ENCODE measurements around the gene GLIS2. TPM values are rescaled to one million over a fixed set of nuclear protein-coding genes. Genes with fewer than 3 reads are reported as not detected.

The GLIS2 gene
- total RNA-seq, 1 experiment from 2014 or later = 2.8 TPM

DNA sequence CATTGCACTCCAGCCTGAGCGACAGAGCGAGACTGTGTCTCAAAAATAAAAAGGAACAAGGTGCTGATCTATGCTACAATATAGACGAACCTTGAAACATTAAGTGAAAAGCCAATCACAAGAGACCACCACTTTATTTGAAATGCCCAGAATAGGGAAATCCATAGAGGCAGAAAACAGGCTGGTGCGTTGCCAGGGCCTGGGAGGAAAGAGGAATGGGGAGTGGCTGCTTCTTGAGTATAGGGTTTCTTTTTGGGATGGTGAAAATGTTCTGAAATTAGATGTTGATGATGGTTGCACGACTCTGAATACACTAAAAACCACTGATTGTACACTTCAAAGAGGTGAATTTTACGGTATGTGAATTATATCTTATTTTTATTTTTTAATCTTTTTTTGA is 20.3 kb upstream of the GLIS2 start:
- no peak for DNase-seq (ENCODE audit: low read depth)

DNA sequence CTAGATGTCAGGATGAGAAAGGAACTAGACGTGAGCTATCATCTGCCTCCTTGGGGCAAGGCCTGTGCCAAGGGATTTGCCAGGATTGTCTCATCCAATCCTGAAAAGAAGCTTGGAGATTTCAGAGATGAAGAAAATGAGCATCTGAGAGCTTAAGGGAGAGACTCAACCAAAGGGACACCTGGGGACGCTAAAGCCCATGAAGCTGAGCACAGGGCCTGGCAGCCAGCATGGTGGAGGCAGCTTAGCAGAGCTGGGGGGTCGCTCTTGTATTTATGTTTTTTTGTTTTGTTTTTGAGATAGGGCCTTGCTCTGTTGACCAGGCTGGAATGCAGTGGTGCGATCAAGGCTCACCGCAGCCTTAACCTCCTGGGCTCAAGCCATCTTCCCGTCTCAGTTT is 18.4 kb upstream of the GLIS2 start:
- no peak for DNase-seq (ENCODE audit: low read depth)

DNA sequence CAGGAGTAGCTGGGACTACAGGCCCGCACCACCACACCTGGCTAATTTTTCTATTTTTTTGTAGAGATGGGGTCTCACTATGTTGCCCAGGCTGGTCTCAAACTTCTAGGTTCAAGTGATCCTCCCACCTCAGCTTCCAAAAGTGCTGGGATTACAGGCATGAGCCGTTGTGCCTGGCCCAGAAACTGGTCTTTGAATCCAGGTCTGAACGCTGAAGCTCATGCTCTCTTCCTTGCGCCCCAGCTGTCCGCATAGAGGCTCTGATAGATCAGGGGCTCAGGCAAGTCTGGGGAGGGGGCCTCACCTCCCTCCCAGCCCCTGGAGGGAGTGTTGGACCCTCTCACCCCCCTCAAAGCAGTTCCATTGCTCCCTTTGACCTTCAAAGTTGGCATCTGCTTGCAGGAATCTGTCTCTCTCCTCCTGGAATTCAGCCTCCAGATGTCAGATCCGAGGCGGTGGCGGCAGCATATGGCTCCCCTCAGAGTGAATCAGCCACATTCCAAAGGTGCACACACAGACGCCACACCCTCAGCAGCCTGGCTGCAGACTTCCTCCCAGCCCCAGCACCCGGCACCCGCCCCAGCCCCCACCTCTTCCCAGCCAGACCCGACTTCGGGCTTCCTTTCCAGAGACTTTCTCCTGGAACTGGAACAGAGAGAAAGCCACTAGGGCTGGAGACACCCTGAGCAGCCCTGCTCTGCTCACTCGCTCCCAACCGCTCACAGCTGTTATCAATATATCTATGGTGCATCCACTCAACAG is 16.9 kb upstream of the GLIS2 start:
- peak; percentile 96 for DNase-seq (ENCODE audit: low read depth)

DNA sequence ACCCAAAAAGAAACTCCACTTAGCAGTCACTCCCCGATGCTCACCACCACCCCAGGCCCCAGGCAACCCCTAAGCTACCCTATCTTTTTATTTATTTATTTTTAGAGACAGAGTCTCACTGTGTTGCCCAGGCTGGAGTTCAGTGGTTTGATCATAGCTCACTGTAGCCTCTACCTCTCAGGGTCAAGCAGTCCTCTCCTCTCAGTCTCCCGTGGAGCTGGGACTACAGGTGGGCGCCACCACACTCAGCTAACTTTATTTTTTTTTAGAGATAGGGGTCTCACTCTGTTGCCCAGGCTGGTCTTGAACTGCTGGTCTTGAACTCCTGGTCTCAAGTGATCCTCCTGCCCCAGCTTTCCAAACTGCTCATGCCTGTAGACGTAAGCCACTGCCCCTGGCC is 14.7 kb upstream of the GLIS2 start:
- no peak for DNase-seq (ENCODE audit: low read depth)

DNA sequence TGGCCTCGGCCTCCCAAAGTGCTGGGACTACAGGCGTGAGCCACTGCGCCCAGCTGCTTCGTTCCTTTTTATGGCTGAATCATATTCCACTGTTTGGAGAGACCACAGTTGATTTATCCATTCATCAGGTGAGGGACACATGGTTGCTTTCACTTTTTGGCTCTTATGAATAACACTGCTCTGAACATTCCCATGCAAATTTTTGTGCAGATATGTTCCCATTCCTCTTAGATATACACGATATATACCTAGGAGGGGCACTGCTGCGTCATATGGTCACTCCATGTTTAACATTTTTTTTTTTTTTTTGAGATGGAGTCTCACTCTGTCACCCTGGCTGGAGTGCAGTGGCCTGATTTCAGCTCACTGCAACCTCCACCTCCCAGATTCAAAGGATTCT is 13.9 kb upstream of the GLIS2 start:
- DNase-seq (ENCODE audit: low read depth) = no peak

DNA sequence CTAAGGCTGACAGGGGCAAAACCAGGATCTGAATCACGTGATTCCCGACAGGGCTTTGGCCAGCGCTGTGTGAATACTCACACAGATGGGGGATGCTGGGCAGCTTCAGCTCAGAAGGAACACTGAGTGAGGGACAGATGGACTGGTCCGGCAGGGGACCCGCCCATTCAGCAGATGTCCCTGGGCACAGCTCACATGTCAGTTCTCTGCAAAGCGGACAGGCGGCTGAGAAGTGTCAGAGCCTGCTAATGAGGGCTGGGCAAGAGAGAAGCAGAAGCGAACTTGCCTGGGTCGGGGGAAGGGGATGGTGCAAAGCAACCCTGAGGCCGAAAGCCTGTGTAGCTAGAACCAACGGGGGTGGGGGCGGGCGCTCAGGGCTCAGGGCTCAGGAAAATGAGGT is 11.9 kb upstream of the GLIS2 start:
- no peak for DNase-seq (ENCODE audit: low read depth)

DNA sequence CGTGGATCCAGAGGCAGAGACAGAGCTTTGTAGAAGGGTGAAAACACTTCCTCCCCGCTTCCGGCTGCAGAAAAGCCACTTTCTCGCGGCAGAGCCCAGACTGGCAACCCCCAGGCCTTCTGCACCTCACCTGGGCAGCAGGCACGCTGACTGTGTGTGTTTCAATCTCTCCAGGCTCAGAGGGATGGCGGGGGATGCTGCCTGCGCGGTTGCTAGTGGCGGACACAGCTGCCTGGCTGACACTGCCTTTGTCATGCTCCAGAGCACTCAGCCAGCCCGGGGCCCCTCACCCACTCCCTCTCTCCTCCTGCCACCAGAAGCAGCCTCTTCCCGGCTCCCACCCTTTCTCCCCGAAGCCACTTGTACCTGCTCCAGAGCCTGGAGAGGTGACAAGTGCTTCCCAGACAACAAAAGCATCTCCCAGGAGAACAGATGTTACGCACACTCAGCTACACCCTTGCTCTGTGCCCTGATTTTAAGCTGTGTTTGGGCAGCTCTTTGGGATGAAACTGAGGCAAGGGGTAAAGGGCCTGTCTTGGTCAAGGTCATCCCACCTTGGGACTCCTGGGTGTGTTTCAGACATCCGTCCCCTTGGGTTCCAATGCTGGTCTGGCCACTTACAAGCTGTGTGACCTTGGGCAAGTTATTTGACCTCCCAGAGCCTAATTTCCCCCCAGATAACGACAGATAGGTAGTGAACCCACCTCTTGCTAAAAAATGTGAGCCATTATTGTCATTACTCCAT is 9.2 kb upstream of the GLIS2 start:
- no peak for DNase-seq (ENCODE audit: low read depth)

DNA sequence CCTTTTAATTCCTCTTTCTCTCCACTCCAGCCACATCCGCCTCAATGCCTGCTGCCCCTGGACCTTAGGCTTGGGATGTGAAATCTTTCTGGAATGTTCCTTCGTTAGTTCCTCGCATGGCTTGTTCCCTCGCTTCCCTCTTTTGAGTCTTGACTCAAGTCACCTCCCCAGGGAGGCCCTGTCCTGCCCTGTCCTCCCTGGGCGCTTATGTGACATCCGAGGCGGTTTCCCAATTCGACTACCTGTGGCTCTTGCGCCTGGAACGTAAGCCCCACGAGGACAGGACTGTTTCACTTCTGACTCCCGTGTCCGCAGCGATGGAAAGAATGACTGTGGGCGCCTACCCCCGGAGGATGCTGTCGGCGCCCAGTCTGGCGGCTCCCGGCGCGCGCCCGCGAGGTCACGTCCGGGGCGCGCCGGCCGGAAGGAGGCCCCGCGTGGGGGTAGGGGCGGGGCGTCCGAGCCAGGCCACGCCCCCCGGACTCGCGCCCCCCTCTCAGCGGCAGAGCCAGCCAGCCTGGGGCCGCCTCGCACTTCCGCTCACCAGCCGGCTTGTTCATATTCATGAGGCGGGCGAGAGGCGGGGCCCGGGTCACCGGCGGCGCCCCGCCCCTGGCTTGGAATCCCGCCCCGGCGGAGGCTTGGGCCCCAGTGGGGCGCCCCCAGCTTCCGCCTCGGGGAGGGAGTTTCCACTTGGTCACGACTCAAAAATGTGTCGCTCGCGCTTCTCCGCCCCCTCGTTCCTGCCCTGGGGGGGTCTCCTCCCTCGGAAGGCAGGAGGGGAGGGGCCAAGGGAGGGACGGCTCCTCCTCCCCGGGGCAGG is 8.4 kb upstream of the GLIS2 start:
- DNase-seq (ENCODE audit: low read depth) = peak; percentile 94

DNA sequence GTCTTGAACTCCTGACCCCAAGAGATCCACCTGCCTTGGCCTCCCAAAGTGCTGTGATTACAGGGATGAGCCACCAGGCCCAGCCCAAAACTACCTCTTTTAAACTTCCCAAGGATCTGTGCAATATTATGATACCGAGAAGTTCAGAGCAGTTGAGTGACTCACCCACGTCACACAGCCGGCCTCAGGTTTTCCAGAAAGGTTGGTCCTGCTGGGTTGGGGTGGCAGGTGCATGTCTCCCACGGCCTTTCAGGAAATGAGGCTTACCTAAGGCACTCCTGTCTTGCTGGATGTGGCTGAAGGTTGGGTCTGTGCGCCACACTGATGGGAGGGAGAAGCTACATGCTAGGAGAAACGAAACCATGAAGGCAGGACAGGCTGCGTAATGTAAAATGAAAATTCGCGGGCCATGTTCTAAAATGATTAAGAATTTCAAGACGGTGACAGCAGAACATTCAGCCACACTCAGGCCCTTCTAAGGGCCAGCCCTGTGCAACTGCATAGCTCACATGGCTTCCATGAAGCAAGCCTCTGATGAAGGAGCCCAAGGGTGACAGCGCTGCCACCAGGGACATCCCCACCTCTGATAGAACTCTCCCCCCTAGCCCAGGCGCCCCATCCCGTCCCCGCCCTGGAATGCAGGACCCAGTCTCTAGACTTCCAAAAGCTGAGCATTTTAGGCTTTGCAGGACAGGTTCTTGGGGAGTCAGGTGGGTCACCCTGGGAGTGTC is 6.6 kb upstream of the GLIS2 start:
- no peak for DNase-seq (ENCODE audit: low read depth)

DNA sequence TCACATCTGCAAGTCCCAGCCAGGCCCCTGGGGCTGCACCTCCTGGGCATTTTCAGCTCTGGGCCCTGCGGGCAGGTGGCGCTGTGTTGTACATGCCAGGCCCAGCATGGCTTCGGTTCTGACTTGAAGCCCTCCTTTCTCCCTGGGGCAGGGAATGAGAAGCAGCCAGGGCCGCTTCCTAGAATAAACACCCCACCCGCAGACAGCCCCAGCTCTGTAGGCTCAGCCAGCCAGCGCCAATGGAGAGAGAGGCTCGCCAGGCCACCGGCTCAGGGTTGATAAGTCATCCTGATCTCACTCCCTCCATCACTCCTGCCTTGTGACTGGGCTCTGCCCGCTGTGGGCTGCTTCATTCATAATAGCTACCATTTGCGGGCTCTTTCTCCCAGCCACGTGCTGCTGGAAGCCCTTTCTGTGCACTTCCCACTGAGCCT is 6.0 kb upstream of the GLIS2 start:
- peak; percentile 69 for DNase-seq (ENCODE audit: low read depth)

DNA sequence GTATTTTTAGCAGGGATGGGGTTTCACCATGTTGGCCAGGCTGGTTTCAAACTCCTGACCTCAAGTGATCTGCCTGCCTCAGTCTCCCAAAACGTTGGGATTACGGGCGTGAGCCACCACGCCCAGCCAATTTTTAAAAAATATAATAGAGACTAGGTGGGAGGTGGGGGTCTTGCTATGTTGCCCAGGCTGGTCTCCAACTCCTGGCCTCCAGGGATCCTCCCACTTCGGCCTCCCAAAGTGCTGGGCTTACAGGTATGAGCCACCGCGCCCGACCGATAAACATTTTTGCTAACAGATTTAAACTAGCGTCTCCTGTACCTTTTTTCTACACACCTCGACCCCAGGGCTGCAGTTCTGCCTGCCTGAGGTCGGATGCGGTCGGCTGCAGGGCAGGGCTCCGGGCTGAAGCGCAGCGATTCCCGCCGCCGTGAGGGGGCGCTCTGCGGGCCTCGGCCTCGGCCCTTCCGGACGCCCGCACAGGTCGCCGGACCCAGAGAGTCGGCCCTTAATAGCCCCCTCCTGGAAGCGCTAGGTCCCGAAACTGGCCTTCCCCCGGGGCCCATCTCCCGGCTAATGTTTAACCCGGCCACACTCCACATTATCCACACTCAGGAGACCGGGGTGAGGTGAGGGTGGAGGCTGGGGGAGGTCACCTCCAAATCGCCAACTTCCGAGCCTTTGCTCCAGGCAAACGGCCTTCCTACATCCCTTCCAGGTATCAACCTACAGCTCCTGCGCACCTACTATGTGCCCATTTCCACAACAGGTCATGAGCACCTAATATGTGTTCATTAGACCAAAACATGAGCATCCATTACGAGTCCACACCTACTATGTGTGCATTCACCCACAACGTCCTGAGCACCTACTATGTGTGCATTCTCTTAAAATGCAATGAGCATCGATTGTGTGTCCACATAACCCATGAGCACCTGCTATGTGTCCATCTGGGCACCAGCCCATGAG is 2.0 kb upstream of the GLIS2 start:
- DNase-seq (ENCODE audit: low read depth) = no peak

DNA sequence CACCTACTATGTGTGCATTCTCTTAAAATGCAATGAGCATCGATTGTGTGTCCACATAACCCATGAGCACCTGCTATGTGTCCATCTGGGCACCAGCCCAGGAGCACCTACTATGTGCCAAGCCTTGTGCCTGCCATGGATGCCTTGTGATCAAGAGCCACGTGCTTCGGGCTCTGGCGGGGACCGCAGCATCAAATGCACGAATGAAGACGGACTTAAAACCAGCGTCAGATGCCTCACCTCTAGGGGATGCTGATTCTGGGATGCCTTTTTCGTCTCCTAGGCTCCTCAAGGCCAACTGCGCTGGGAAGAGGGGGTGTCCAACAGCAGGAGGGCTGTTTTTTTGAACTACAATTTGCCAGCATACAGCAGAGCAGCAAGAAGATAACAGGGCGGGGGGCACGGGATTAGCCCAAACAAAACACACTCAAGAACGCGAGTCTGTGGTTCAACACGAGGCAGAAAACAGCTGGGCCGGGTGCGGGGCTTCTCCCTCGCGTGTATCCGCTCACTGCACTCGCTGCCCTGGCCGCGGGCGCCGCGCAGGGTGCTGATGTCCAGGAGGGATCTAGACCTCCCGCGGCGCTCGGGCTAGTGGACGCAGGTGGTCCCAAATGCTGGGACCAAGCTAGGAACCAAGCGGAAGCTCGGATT is 1.2 kb upstream of the GLIS2 start:
- DNase-seq (ENCODE audit: low read depth) = peak; percentile 43

DNA sequence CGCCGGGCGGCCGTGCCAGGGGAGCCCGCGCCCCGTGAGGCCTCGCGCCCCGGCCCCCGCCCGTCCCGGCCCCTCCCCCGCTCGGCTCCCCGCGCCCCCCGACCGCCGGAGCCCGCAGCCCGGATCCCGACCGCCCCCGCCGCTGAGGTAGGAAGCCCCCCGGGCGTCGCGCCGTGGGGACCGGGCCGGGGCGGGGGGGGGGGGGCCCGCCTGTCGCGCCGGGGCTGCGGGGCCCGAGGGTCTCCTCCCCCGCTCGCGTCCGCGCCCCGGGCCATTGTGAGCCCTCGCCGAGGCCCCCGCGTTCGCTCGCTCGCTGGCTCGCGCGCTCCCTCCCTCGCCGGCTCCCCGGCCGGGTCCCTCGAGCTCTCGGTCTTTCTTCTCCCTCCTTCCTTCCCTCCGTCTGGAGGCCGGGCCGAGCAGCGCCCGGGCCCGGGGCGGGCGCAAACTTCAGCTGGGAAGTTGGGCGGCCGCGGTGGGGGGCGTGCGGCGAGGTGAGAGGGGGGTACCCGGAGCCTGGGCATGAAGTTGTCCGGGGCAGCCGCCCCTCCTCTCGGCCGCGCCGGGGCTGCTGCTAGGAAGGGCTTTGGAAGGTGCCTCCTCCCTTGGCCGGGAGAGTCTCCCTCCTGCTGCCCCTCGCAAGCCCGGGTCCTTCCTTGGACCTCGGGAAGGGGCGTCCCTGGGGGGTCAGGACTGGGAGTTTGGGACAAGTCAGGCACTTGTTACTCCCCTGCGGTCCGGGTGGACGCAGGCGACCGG is 419 bp downstream of the GLIS2 start:
- DNase-seq (ENCODE audit: low read depth) = no peak

DNA sequence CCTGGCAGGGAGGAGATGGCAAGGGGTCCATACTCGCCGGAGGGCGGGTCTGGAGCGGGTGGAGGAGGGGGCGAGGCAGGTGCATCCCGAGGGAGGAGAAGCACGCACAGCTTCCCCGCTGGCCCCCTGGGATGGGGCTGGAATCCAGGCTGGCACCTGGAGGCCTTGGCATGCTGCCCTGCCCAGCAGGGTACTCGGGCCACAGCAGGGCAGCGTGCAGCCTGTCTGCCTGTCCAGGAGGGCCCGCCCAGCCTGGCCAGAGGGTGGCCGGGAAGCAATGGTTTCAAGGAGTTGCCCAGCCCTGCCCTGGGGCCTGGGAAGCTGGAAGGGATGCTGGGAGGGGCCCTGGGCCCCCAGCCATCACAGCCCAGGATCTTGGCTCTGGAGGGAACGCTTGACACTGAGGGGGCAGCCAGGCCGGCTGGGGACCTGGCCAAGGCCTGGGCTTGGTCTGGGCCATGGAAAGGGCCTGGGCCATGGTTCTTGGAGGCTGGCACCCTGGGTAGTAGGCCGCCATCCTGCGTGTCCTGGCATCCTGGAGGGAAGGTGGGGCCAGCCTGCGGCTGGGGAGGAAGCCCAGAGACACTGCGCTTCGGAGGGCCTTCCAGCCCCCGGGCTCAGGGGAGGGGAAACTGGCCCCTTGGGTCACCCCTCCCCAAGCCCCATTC is 1.1 kb downstream of the GLIS2 start:
- DNase-seq (ENCODE audit: low read depth) = peak; percentile 52

DNA sequence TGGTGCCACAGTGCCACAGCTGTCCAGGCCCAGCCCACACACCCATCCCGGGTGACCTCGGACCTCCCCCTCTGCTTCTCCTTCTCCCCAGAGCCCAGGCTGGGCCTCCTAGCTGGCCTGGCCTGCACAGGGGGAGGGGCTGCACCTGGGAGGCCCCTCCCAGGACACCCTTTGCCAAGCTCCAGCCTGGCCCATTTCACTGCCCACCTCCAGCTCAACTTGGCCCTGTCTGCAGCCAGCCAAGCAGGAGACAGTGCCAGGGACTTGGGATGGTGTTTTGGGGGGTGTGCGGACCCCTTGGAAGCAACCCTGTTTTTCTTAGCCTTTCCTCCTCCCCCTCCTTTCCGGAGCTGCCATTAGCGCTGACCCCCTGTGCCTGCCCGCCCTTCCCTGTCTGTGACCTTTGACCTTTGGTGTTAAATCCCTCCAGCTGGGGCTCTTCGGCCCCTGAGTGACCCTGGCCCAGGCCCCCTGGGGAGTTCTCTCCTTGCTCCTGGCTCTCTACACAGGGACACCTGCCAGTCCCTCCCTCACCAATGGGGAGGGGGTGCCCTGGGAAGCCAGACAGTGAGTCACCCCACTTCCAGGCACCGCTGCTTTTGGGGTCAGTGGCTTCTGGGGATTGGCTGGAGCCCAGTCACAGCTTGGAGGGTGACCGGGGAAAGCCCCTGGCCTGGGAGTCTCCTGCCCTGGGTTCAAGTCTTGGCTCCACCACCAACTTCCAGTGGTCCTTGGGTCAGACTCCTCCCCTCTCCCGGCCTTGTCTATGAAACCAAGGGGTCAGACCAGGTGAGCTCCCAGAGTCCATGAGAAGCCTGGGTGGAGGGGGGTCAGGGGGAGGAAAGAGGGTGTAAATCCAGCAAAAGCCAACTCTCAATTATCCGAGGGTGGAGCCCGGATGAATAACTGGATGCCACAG is 1.9 kb downstream of the GLIS2 start:
- no peak for DNase-seq (ENCODE audit: low read depth)

DNA sequence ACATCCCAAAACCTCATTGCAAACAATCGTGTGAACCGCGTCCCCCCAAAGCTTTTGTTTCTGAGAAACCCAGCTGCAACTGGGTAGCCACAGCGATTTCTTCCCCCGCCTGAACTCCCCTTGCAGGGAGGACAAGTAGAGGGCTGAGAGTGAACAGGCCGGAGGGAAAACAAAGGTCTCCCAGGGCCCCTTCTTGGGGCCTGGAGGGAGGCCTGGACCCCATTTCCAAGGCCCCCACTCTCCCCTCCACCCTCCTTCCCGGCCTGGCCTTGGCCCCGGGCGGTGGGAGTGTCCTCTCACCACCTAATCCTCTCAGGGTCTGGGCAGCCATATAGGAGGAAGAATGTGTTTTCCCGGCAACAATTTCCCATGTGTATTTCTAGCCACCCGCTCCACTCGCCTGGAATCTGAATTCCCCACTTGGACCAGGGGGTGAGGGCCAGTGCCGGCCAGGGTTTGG is 2.6 kb downstream of the GLIS2 start:
- DNase-seq (ENCODE audit: low read depth) = no peak

DNA sequence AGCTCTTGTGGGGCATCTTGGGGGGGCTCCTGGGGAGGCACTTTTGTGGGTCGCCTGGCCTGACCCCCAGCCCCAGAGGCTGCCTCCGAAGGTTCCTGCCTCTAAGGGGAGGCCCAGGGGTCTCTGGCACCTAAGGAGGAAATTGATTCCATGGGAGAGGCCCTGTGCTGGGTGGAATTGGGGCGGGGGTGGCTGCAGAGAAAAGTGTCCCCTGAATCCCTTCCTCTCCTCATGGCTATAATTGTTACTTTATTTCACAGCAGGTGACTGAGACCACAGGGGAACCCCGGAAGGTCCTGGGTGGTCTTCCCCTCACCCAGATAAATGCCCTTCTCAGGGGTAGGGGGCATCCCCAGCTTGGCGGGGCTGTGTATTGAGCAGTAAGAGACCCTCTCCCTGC is 3.1 kb downstream of the GLIS2 start:
- no peak for DNase-seq (ENCODE audit: low read depth)
